Spleen (tissue), 7 donors: Measurements from ENCODE around the gene DPYD.

Experiments used
- CTCF ChIP-seq, 11 experiments: fragments of 200-600 bp in 7 of 11; fragments of 450-650 bp in 4 of 11; sonication (generic) in 4 of 11; IDR thresholded peaks in 8 of 11; conservative IDR thresholded peaks in 3 of 11; 1 replicate in 7 of 11; 2 replicates in 4 of 11; pipeline versions ENCODE4 v1.4.0 to v1.8.0; 2016 to 2021; ENCODE audit warnings: antibody characterized with exemption in 11 of 11, inconsistent platforms in 4 of 11, mild to moderate bottlenecking in 1 of 11
- POLR2AphosphoS5 ChIP-seq, 3 donors: sonication (generic); formaldehyde crosslinking; IDR thresholded peaks; one replicate each; pipeline ENCODE4 v1.5.1; 2017; ENCODE audit warnings: antibody characterized with exemption in 3 of 3
- donor health status: DM: no; HTN: no; CAD: no; lungs with moderate emphysema.
- donor health status: DM: no; HTN: no; CAD: no.
- donor health status: DM: no; HTN: no; CAD: no.

DNA sequence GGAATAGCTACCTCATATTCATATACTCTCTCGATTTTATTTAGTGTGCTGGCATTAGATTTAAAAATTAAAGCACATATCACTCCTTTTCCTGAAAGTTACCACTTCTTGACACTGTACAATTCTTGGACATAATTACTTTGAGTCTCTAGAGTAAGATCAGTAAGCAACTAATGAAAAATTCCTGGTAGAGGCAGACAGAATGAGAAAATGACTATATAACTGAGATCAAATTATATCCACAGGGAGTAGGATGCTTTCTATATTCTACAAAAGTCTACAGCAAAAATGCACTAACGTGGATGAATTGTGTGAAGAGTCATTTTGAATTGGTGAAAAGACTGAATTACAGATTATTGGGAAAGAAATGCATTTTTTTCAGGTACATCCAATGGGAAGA is 753.6 kb downstream of the DPYD start:
- TF ChIP-seq CTCF (IDR thresholded peaks at IDR 0.05 in 8 of 11, conservative IDR thresholded peaks at IDR 0.05 in 3 of 11), result no peak
- TF ChIP-seq POLR2AphosphoS5 (IDR thresholded peaks at IDR 0.05), result no peak
